BLaER1 treated with 17β-estradiol and CSF1 and Interleukin-3, amounts not matched to agents 10 nM and 100 nM (cell line): ENCODE measurements around the gene PIP5K1B.

ENCODE experiments used
- H3K27ac ChIP-seq, 11 experiments: shearing (Covaris generic); formaldehyde crosslinking; 2 replicates each; pipeline ENCODE4 v1.8.1; 2022
- H3K27me3 ChIP-seq, 11 experiments: shearing (Covaris generic); formaldehyde crosslinking; 2 replicates each; pipeline ENCODE4 v1.8.1; 2022
- H3K36me3 ChIP-seq, 11 experiments: shearing (Covaris generic); formaldehyde crosslinking; 2 replicates each; pipeline ENCODE4 v1.8.1; 2022
- H3K4me1 ChIP-seq, 10 experiments: shearing (Covaris generic); formaldehyde crosslinking; 2 replicates each; pipeline ENCODE4 v1.8.1; 2022
- H3K4me2 ChIP-seq, 11 experiments: shearing (Covaris generic); formaldehyde crosslinking; 2 replicates each; pipeline ENCODE4 v1.8.1; 2022
- H3K4me3 ChIP-seq, 10 experiments: shearing (Covaris generic); formaldehyde crosslinking; 2 replicates each; pipeline ENCODE4 v1.8.1; 2022
- H3K9ac ChIP-seq, 11 experiments: shearing (Covaris generic); formaldehyde crosslinking; 2 replicates each; pipeline ENCODE4 v1.8.1; 2022
- H3K9me3 ChIP-seq, 11 experiments: shearing (Covaris generic); formaldehyde crosslinking; replicated peaks in 1 of 11; 2 replicates each; pipeline ENCODE4 v1.8.1; 2022
- H4K20me1 ChIP-seq, 11 experiments: shearing (Covaris generic); formaldehyde crosslinking; 2 replicates each; pipeline ENCODE4 v1.8.1; 2022
- Cebpa-rat ChIP-seq, 11 experiments: shearing (Covaris generic); IDR thresholded peaks; 2 replicates each; pipeline ENCODE4 v1.8.1; 2022

The PIP5K1B gene

GRCh38 chr9:68842568-68842967, 137.5 kb downstream of the PIP5K1B start:
- no peak overlapping the region for H3K9ac ChIP-seq
- TF ChIP-seq Cebpa-rat (IDR thresholded peaks at IDR 0.05), result no peak
- H3K27me3 ChIP-seq, result no peaks in the 10 kb centered on the region
- H4K20me1 ChIP-seq, result no peaks in the 10 kb centered on the region
- no peak overlapping the region for H3K27ac ChIP-seq
- H3K9me3 ChIP-seq, result peaks cover 0 to 3% (median 0%) of the 10 kb centered on the region in 11 experiments; a peak in 1 of 22 replicates
- H3K4me2 ChIP-seq, result no peak overlapping the region
- no peaks in the 10 kb centered on the region for H3K36me3 ChIP-seq
- H3K4me1 ChIP-seq, result peaks cover 13 to 31% (median 21%) of the 10 kb centered on the region in 10 experiments; a peak in 19 of 20 replicates
- no peak overlapping the region for H3K4me3 ChIP-seq

DNA sequence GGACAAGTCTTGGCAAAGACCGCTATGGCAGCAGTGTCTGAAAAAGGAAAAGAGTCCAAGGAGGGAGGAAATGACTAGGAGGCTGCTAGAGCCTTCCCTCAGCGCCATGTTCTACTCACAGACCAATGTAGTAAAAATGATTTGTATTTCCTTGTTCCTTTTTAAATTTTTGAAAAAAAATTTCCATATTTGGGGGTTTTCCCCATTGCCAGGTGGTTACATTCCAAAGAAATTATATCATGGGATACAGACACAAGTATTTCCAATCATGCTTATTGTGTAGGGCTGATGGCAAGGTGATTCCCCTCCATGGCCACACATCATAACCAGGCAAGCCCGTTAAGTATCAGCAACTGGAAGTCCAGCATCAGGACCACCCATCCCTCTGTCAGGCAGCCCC, 138.2 kb downstream of the PIP5K1B start:
- Histone ChIP-seq H3K9ac (no peak overlapping the region), H3K4me2 (peak overlapping the region in 2 of 11 experiments; percentile 69 to 75; a peak in 2 of 22 replicates), H3K27me3 (no peaks in the 10 kb centered on the region), H3K4me1 (peaks cover 13 to 31% (median 21%) of the 10 kb centered on the region in 10 experiments; a peak in 19 of 20 replicates), H4K20me1 (no peaks in the 10 kb centered on the region), H3K36me3 (no peaks in the 10 kb centered on the region), H3K4me3 (no peak overlapping the region), H3K9me3 (peaks cover 0 to 3% (median 0%) of the 10 kb centered on the region in 11 experiments; a peak in 1 of 22 replicates), H3K27ac (no peak overlapping the region)
- no peak for TF ChIP-seq Cebpa-rat (IDR thresholded peaks at IDR 0.05)

DNA sequence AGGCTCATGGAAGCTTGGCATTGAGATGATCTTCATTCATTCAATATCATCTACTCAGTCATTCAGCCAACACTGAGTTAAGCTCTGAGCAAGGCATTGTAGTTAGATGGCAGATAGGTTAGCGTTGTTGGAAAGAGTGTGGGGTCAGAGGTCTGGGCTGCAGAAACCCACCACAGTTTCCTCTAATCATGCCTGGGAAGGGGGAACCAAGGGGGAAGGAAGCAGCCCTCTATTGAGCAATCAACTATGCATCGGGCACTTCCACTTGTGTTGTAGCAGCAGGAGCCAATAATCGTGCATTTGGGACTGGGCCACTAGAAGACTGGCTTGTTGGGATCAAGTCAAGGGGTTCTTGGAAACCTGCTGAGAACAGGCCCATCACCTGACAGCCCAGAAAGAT, 139.1 kb downstream of the PIP5K1B start:
- H3K4me1 ChIP-seq, result peaks cover 13 to 31% (median 21%) of the 10 kb centered on the region in 10 experiments; a peak in 19 of 20 replicates
- peak in 5 of 11 experiments; percentile 16 to 58 (median 30); a peak in 2 of 22 replicates for TF ChIP-seq Cebpa-rat (IDR thresholded peaks at IDR 0.05)
- peaks cover 0 to 3% (median 0%) of the 10 kb centered on the region in 11 experiments; a peak in 1 of 22 replicates for H3K9me3 ChIP-seq
- no peaks in the 10 kb centered on the region for H3K27me3 ChIP-seq
- no peak overlapping the region for H3K9ac ChIP-seq
- H3K36me3 ChIP-seq, result no peaks in the 10 kb centered on the region
- no peak overlapping the region for H3K4me3 ChIP-seq
- peak overlapping the region in 2 of 11 experiments; percentile 10 to 28; a peak in 2 of 22 replicates for H3K27ac ChIP-seq
- no peaks in the 10 kb centered on the region for H4K20me1 ChIP-seq
- H3K4me2 ChIP-seq, result peak overlapping the region in 8 of 11 experiments; percentile 41 to 75 (median 54); a peak in 16 of 22 replicates

GRCh38 chr9:68844631-68845612, 139.9 kb downstream of the PIP5K1B start:
- H4K20me1 ChIP-seq, result no peaks in the 10 kb centered on the region
- no peak overlapping the region for H3K4me3 ChIP-seq
- H3K36me3 ChIP-seq, result no peaks in the 10 kb centered on the region
- peak overlapping the region in 2 of 11 experiments; percentile 10 to 28; a peak in 2 of 22 replicates for H3K27ac ChIP-seq
- no peak overlapping the region for H3K9ac ChIP-seq
- peak overlapping the region in 8 of 11 experiments; percentile 41 to 75 (median 54); a peak in 16 of 22 replicates for H3K4me2 ChIP-seq
- no peaks in the 10 kb centered on the region for H3K27me3 ChIP-seq
- peaks cover 0 to 3% (median 0%) of the 10 kb centered on the region in 11 experiments; a peak in 1 of 22 replicates for H3K9me3 ChIP-seq
- H3K4me1 ChIP-seq, result peaks cover 13 to 31% (median 21%) of the 10 kb centered on the region in 10 experiments; a peak in 19 of 20 replicates
- TF ChIP-seq Cebpa-rat (IDR thresholded peaks at IDR 0.05), result no peak

DNA sequence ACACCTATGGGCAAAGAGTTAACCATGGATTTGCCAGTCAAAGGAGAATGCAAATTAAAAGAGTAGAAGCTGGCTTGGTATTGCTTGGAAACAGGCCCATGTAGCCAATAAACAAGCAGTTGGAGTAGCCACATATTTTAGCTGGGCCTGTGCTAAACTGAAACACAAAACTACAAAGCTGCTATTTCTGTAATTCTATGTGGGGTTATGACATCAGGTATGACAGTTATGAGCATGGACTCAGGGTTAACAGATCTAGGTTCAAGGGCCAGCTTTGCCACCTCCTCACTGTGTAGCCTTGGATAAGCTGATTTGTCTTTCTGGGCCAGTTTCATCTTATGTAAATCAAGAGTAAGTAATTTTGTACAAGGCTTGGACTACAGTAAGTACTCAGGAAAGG, 142.7 kb downstream of the PIP5K1B start:
- no peak for TF ChIP-seq Cebpa-rat (IDR thresholded peaks at IDR 0.05)
- Histone ChIP-seq H3K4me3 (no peak overlapping the region), H3K4me2 (no peak overlapping the region), H3K9ac (no peak overlapping the region), H3K9me3 (peaks cover 0 to 3% (median 0%) of the 10 kb centered on the region in 11 experiments; a peak in 1 of 22 replicates), H3K4me1 (peaks cover 0 to 18% (median 9%) of the 10 kb centered on the region in 10 experiments; a peak in 13 of 20 replicates), H3K27me3 (no peaks in the 10 kb centered on the region), H3K36me3 (no peaks in the 10 kb centered on the region), H4K20me1 (no peaks in the 10 kb centered on the region), H3K27ac (no peak overlapping the region)

- Histone ChIP-seq H3K9ac (no peak overlapping the region), H4K20me1 (no peaks in the 10 kb centered on the region), H3K4me3 (no peak overlapping the region), H3K4me1 (peaks cover 0 to 15% (median 12%) of the 10 kb centered on the region in 10 experiments; a peak in 11 of 20 replicates), H3K4me2 (no peak overlapping the region), H3K36me3 (no peaks in the 10 kb centered on the region), H3K27me3 (no peaks in the 10 kb centered on the region), H3K9me3 (no peaks in the 10 kb centered on the region), H3K27ac (no peak overlapping the region)
- TF ChIP-seq Cebpa-rat (IDR thresholded peaks at IDR 0.05), result no peak
Observed at GRCh38 chr9:68851657-68852056, 146.6 kb downstream of the PIP5K1B start.

GRCh38 chr9:68852941-68853340, 147.9 kb downstream of the PIP5K1B start:
- Histone ChIP-seq H3K36me3 (no peaks in the 10 kb centered on the region), H3K4me2 (no peak overlapping the region), H4K20me1 (no peaks in the 10 kb centered on the region), H3K27me3 (no peaks in the 10 kb centered on the region), H3K4me3 (no peak overlapping the region), H3K9ac (no peak overlapping the region), H3K4me1 (peaks cover 0 to 21% (median 16%) of the 10 kb centered on the region in 10 experiments; a peak in 11 of 20 replicates), H3K27ac (no peak overlapping the region), H3K9me3 (no peaks in the 10 kb centered on the region)
- TF ChIP-seq Cebpa-rat (IDR thresholded peaks at IDR 0.05), result no peak

DNA sequence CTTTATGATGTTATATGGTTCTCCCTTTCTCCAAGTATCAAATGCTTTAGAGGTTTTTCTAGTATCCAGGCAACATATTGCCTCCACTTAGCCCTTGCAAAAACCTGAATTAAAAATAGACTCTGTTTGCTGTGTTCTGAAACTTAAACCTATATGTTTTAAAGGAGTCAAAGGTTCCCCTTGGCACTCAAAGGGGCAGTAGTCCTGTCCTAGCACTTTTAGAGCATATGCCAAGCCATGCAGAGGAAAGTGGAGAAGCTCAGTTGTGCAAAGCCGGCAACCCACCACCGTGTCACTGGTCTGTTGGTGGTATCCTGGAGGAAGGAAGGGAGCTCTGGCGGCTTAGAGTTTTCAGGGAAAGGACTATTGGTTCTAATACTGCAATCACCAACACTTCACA, 154.3 kb downstream of the PIP5K1B start:
- Histone ChIP-seq H3K4me3 (no peak overlapping the region), H4K20me1 (no peaks in the 10 kb centered on the region), H3K27ac (no peak overlapping the region), H3K4me1 (peaks cover 0 to 21% (median 16%) of the 10 kb centered on the region in 10 experiments; a peak in 11 of 20 replicates), H3K9me3 (no peaks in the 10 kb centered on the region), H3K27me3 (no peaks in the 10 kb centered on the region), H3K36me3 (no peaks in the 10 kb centered on the region), H3K4me2 (no peak overlapping the region), H3K9ac (no peak overlapping the region)
- TF ChIP-seq Cebpa-rat (IDR thresholded peaks at IDR 0.05), result no peak

- H3K27me3 ChIP-seq, result no peaks in the 10 kb centered on the region
- H3K27ac ChIP-seq, result no peak overlapping the region
- H3K36me3 ChIP-seq, result no peaks in the 10 kb centered on the region
- H3K4me2 ChIP-seq, result no peak overlapping the region
- TF ChIP-seq Cebpa-rat (IDR thresholded peaks at IDR 0.05), result no peak
- no peak overlapping the region for H3K4me3 ChIP-seq
- no peaks in the 10 kb centered on the region for H3K9me3 ChIP-seq
- no peak overlapping the region for H3K9ac ChIP-seq
- H4K20me1 ChIP-seq, result no peaks in the 10 kb centered on the region
- peaks cover 0 to 20% (median 15%) of the 10 kb centered on the region in 10 experiments; a peak in 11 of 20 replicates for H3K4me1 ChIP-seq
Observed at GRCh38 chr9:68860419-68860818, 155.4 kb downstream of the PIP5K1B start.
